ENCODE measurements around the gene UBE2D2. TPM values are rescaled to one million over a fixed set of nuclear protein-coding genes. Genes with fewer than 3 reads are reported as not detected.

The UBE2D2 gene
- total and polyA plus RNA-seq, 5 experiments from 2014 or later = 223 to 403 (median 356) TPM

GRCh38 chr5:139660105-139660922 lies 99.2 kb downstream of the UBE2D2 start:
- Mint-ChIP-seq H3K27me3 (peaks cover 0 to 9% (median 0%) of the 10 kb centered on the region in 5 donors), H3K4me1 (peaks cover 13 to 82% (median 26%) of the 10 kb centered on the region in 4 donors), H3K9me3 (no peaks in the 10 kb centered on the region), H3K36me3 (no peaks in the 10 kb centered on the region), H3K27ac (peak overlapping the region in 2 of 10 donors; percentile 50 to 54), H3K4me3 (peak overlapping the region in 1 of 10 donors; percentile 45)
- POLR2A ChIA-PET = interaction anchor here (0.6 to 1.7 kb wide), 7 partner anchors 9 to 50 kb away, joined by 3 to 7 read pairs (median 4); no protein-coding TSS in a partner anchor
- ATAC-seq (no peak), DNase-seq (no peak)

- Mint-ChIP-seq H3K27ac (peak overlapping the region in 2 of 10 donors; percentile 52 to 59), H3K4me3 (peak overlapping the region in 2 of 10 donors; percentile 24 to 57), H3K27me3 (peaks cover 0 to 7% (median 0%) of the 10 kb centered on the region in 5 donors), H3K36me3 (no peaks in the 10 kb centered on the region), H3K9me3 (no peaks in the 10 kb centered on the region), H3K4me1 (peaks cover 13 to 84% (median 28%) of the 10 kb centered on the region in 4 donors)
- no peak for DNase-seq
- POLR2A ChIA-PET = interaction anchor here (0.8 to 1.1 kb wide), 2 partner anchors 9 to 10 kb away, joined by 3 to 4 read pairs; no protein-coding TSS in a partner anchor
- ATAC-seq = peak in 1 of 2 donors; percentile 50
Measured at GRCh38 chr5:139660923-139661814, 100.0 kb downstream of the UBE2D2 start.

GRCh38 chr5:139662617-139663016 lies 101.5 kb downstream of the UBE2D2 start:
- no peak for DNase-seq
- POLR2A ChIA-PET = interaction anchor here (1.4 kb wide), 1 partner anchor 11 kb away, joined by 4 read pairs; no protein-coding TSS in a partner anchor
- H3K4me3 Mint-ChIP-seq = no peak overlapping the region
- no peaks in the 10 kb centered on the region for H3K36me3 Mint-ChIP-seq
- no peaks in the 10 kb centered on the region for H3K9me3 Mint-ChIP-seq
- H3K27ac Mint-ChIP-seq = peak overlapping the region in 2 of 10 donors; percentile 44 to 73
- H3K27me3 Mint-ChIP-seq = peaks cover 0 to 3% (median 0%) of the 10 kb centered on the region in 5 donors
- no peak for ATAC-seq
- H3K4me1 Mint-ChIP-seq = peaks cover 9 to 84% (median 35%) of the 10 kb centered on the region in 4 donors

- Mint-ChIP-seq H3K9me3 (no peaks in the 10 kb centered on the region), H3K36me3 (no peaks in the 10 kb centered on the region), H3K4me3 (peak overlapping the region in 1 of 10 donors; percentile 2), H3K27ac (peak overlapping the region in 5 of 10 donors; percentile 17 to 73 (median 26)), H3K4me1 (peaks cover 11 to 83% (median 33%) of the 10 kb centered on the region in 4 donors), H3K27me3 (peaks cover 0 to 3% (median 0%) of the 10 kb centered on the region in 5 donors)
- DNase-seq (no peak), ATAC-seq (no peak)
- POLR2A ChIA-PET = interaction anchor here (1.4 kb wide), 1 partner anchor 12 kb away, joined by 4 read pairs; no protein-coding TSS in a partner anchor
Measured at GRCh38 chr5:139663207-139664085, 102.3 kb downstream of the UBE2D2 start.

GRCh38 chr5:139664086-139664693 lies 103.1 kb downstream of the UBE2D2 start:
- ATAC-seq = no peak

GRCh38 chr5:139664727-139665351 lies 103.7 kb downstream of the UBE2D2 start:
- POLR2A ChIA-PET = interaction anchor here (0.8 kb wide), 1 partner anchor 27 kb away, joined by 3 read pairs; no protein-coding TSS in a partner anchor
- no peak for DNase-seq

More at GRCh38 chr5:139664086-139664693, 103.1 kb downstream of the UBE2D2 start:
- Mint-ChIP-seq H3K4me1 (peaks cover 7 to 83% (median 33%) of the 10 kb centered on the region in 4 donors), H3K27me3 (no peaks in the 10 kb centered on the region), H3K27ac (peak overlapping the region in 5 of 10 donors; percentile 31 to 71 (median 58)), H3K4me3 (peak overlapping the region in 1 of 10 donors; percentile 19), H3K9me3 (no peaks in the 10 kb centered on the region), H3K36me3 (no peaks in the 10 kb centered on the region)
- POLR2A ChIA-PET = interaction anchor here (0.8 to 1.4 kb wide), 2 partner anchors 12 to 27 kb away, joined by 3 to 4 read pairs; no protein-coding TSS in a partner anchor
- no peak for DNase-seq

GRCh38 chr5:139665626-139666025 lies 104.5 kb downstream of the UBE2D2 start:
- peak overlapping the region in 1 of 10 donors; percentile 49 for H3K27ac Mint-ChIP-seq
- H3K4me3 Mint-ChIP-seq = no peak overlapping the region
- H3K27me3 Mint-ChIP-seq = no peaks in the 10 kb centered on the region
- H3K4me1 Mint-ChIP-seq = peaks cover 17 to 86% (median 44%) of the 10 kb centered on the region in 4 donors
- DNase-seq = no peak
- POLR2A ChIA-PET = interaction anchor here (1.0 kb wide), 1 partner anchor 10 kb away, joined by 3 read pairs; no protein-coding TSS in a partner anchor
- no peaks in the 10 kb centered on the region for H3K36me3 Mint-ChIP-seq
- ATAC-seq = no peak
- no peaks in the 10 kb centered on the region for H3K9me3 Mint-ChIP-seq

More at GRCh38 chr5:139664727-139665351, 103.7 kb downstream of the UBE2D2 start:
- peak overlapping the region in 6 of 10 donors; percentile 31 to 89 (median 62) for H3K27ac Mint-ChIP-seq
- H3K4me3 Mint-ChIP-seq = no peak overlapping the region
- H3K9me3 Mint-ChIP-seq = no peaks in the 10 kb centered on the region
- ATAC-seq = no peak
- H3K4me1 Mint-ChIP-seq = peaks cover 10 to 84% (median 38%) of the 10 kb centered on the region in 4 donors
- no peaks in the 10 kb centered on the region for H3K36me3 Mint-ChIP-seq
- H3K27me3 Mint-ChIP-seq = no peaks in the 10 kb centered on the region

GRCh38 chr5:139666551-139666950 lies 105.4 kb downstream of the UBE2D2 start:
- DNase-seq = no peak
- ATAC-seq = no peak
- Mint-ChIP-seq H3K9me3 (no peaks in the 10 kb centered on the region), H3K27me3 (no peaks in the 10 kb centered on the region), H3K36me3 (no peaks in the 10 kb centered on the region), H3K27ac (peak overlapping the region in 5 of 10 donors; percentile 27 to 91 (median 69)), H3K4me1 (peaks cover 17 to 88% (median 49%) of the 10 kb centered on the region in 4 donors), H3K4me3 (peak overlapping the region in 7 of 10 donors; percentile 10 to 54 (median 31))
- POLR2A ChIA-PET = interaction anchor here (0.7 to 1.8 kb wide), 5 partner anchors 9 to 106 kb away, joined by 3 to 6 read pairs (median 3); partner anchors contain the start of gene UBE2D2

GRCh38 chr5:139667001-139667729 lies 106.0 kb downstream of the UBE2D2 start:
- H3K27me3 Mint-ChIP-seq = no peaks in the 10 kb centered on the region
- peak overlapping the region in 7 of 10 donors; percentile 9 to 91 (median 69) for H3K27ac Mint-ChIP-seq
- H3K9me3 Mint-ChIP-seq = no peaks in the 10 kb centered on the region
- peak overlapping the region; percentile 58 to 85 (median 76) for H3K4me3 Mint-ChIP-seq
- H3K4me1 Mint-ChIP-seq = peaks cover 15 to 87% (median 52%) of the 10 kb centered on the region in 4 donors
- ATAC-seq = peak in 1 of 2 donors; percentile 27
- no peaks in the 10 kb centered on the region for H3K36me3 Mint-ChIP-seq
- POLR2A ChIA-PET = interaction anchor here (0.7 to 1.8 kb wide), 7 partner anchors 9 to 106 kb away, joined by 3 to 6 read pairs (median 4); partner anchors contain the start of gene UBE2D2
- no peak for DNase-seq

GRCh38 chr5:139667730-139668063 lies 106.6 kb downstream of the UBE2D2 start:
- no peak for ATAC-seq
- no peak for DNase-seq
- Mint-ChIP-seq H3K27ac (peak overlapping the region in 8 of 10 donors; percentile 9 to 91 (median 46)), H3K4me3 (peak overlapping the region; percentile 58 to 85 (median 76)), H3K9me3 (no peaks in the 10 kb centered on the region), H3K36me3 (no peaks in the 10 kb centered on the region), H3K27me3 (no peaks in the 10 kb centered on the region), H3K4me1 (peaks cover 15 to 86% (median 51%) of the 10 kb centered on the region in 4 donors)
- POLR2A ChIA-PET = interaction anchor here (0.9 to 1.8 kb wide), 7 partner anchors 10 to 107 kb away, joined by 3 to 6 read pairs (median 4); partner anchors contain the start of gene UBE2D2
